ENCODE data around the gene RAB7B. TPM values are rescaled to one million over a fixed set of nuclear protein-coding genes. Genes with fewer than 3 reads are reported as not detected.

The RAB7B gene
- total RNA-seq, 1 donor from 2014 or later = 6.6 TPM

DNA sequence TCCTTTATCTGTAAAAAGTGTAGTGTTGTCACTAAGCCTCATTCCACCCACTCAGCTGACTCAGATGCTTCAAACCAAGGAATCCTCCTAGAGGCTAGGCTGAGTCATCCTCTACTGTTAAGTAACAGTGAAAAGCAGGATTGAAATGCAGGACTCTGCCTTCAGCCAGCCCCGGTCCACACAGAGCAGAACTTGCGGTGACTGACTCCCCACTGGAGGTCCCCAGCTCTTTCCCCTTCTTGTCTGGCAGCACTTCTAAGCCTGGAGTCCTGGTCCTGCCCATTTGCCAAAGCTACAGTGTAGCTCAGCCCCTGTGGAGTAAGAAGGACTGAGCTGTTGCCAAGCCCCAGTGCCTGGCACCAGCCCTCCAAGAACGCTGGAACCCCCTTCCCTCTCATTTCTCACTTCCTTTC is 1.7 kb downstream of the RAB7B start:
- Mint-ChIP-seq H3K4me1 (ENCODE audit: low read depth, unreplicated experiment) (peaks cover 60% of the 10 kb centered on the region), H3K27me3 (ENCODE audit: low read depth, unreplicated experiment) (peaks cover 4% of the 10 kb centered on the region), H3K36me3 (ENCODE audit: low read depth, unreplicated experiment) (peaks cover 6% of the 10 kb centered on the region), H3K9me3 (ENCODE audit: unreplicated experiment) (peaks cover 4% of the 10 kb centered on the region), H3K4me3 (ENCODE audit: unreplicated experiment) (peak overlapping the region; percentile 76), H3K27ac (ENCODE audit: unreplicated experiment) (peak overlapping the region; percentile 71)
- peaks cover 36% of the 10 kb centered on the region for H3K4me1 ChIP-seq (ENCODE audit: insufficient read depth, low read length)
- H2AFZ ChIP-seq (ENCODE audit: low read depth, low read length) = peak overlapping the region; percentile 22
- peaks cover 9% of the 10 kb centered on the region for H4K20me1 ChIP-seq (ENCODE audit: insufficient read depth, low read length)
- H3K9ac ChIP-seq (ENCODE audit: low read length) = peak overlapping the region; percentile 65
- peak overlapping the region; percentile 96 for H3K27ac ChIP-seq (ENCODE audit: low read depth, low read length)
- H3K4me3 ChIP-seq (ENCODE audit: insufficient read depth, low read depth, low read length) = peak overlapping the region; percentile 45
- H3K9me3 ChIP-seq (ENCODE audit: insufficient read depth, low read depth, low read length) = no peaks in the 10 kb centered on the region
- FAIRE-seq = no peak
- no peaks in the 10 kb centered on the region for H3K36me3 ChIP-seq (ENCODE audit: insufficient read depth, low read length)
- H3K4me2 ChIP-seq (ENCODE audit: low read length) = peak overlapping the region; percentile 85
- peak; percentile 98 for DNase-seq (ENCODE audit: low read depth)
- H3K79me2 ChIP-seq (ENCODE audit: insufficient read depth, low read length) = peaks cover 22% of the 10 kb centered on the region
- no peak for TF ChIP-seq EZH2 (IDR thresholded peaks at IDR 0.05; ENCODE audit: insufficient read depth, low read length)
- TF ChIP-seq, protein P1, sequence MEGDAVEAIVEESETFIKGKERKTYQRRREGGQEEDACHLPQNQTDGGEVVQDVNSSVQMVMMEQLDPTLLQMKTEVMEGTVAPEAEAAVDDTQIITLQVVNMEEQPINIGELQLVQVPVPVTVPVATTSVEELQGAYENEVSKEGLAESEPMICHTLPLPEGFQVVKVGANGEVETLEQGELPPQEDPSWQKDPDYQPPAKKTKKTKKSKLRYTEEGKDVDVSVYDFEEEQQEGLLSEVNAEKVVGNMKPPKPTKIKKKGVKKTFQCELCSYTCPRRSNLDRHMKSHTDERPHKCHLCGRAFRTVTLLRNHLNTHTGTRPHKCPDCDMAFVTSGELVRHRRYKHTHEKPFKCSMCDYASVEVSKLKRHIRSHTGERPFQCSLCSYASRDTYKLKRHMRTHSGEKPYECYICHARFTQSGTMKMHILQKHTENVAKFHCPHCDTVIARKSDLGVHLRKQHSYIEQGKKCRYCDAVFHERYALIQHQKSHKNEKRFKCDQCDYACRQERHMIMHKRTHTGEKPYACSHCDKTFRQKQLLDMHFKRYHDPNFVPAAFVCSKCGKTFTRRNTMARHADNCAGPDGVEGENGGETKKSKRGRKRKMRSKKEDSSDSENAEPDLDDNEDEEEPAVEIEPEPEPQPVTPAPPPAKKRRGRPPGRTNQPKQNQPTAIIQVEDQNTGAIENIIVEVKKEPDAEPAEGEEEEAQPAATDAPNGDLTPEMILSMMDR (IDR thresholded peaks at IDR 0.05; ENCODE audit: insufficient read depth, low read depth, low read length) = no peak
- no peaks in the 10 kb centered on the region for H3K27me3 ChIP-seq (ENCODE audit: insufficient read depth, low read length)

DNA sequence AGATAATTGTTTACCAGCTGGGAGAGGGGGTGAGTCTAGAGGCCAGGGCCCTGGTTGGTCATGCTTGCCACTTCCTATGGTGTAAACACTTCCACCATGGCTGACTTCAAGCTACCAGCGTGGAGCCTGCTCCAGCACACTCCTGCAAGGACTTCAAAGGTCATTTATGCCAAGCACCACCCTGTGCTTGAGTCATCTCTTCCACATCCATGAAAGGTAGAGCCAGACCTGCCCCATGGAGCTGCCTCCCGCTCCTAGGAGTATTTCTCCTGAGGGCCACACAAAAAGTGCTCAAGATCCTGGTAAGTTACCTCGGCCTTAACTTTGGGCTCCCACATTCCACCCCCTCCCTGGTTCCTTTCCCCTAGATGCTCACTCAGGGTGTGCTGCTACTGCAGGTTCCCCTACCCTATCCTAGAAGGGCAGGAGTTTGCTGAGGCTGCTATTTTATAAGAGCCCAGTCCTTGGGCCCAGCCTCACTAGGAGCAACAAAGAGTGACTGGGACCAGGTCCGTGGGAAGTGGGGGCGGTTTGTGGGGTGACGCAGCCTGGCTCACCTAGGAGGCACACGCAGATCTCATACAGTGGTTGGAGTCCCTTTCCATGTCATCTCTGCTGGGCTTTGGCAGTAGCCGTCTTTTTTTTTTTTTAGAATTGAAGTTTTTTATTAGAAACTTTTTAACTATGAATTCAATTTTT is 2.4 kb downstream of the RAB7B start:
- H3K9me3 Mint-ChIP-seq (ENCODE audit: unreplicated experiment) = peaks cover 4% of the 10 kb centered on the region
- Histone ChIP-seq H3K27me3 (ENCODE audit: insufficient read depth, low read length) (no peaks in the 10 kb centered on the region), H3K27ac (ENCODE audit: low read depth, low read length) (peak overlapping the region; percentile 96), H3K9ac (ENCODE audit: low read length) (peak overlapping the region; percentile 79), H3K4me3 (ENCODE audit: insufficient read depth, low read depth, low read length) (peak overlapping the region; percentile 46), H3K36me3 (ENCODE audit: insufficient read depth, low read length) (no peaks in the 10 kb centered on the region), H3K9me3 (ENCODE audit: insufficient read depth, low read depth, low read length) (no peaks in the 10 kb centered on the region), H4K20me1 (ENCODE audit: insufficient read depth, low read length) (peaks cover 9% of the 10 kb centered on the region), H3K4me1 (ENCODE audit: insufficient read depth, low read length) (peaks cover 36% of the 10 kb centered on the region), H3K4me2 (ENCODE audit: low read length) (peak overlapping the region; percentile 85), H3K79me2 (ENCODE audit: insufficient read depth, low read length) (peaks cover 22% of the 10 kb centered on the region), H2AFZ (ENCODE audit: low read depth, low read length) (peak overlapping the region; percentile 29)
- peaks cover 8% of the 10 kb centered on the region for H3K36me3 Mint-ChIP-seq (ENCODE audit: low read depth, unreplicated experiment)
- H3K4me1 Mint-ChIP-seq (ENCODE audit: low read depth, unreplicated experiment) = peaks cover 60% of the 10 kb centered on the region
- DNase-seq (ENCODE audit: low read depth) (peak; percentile 73), FAIRE-seq (no peak)
- no peak overlapping the region for H3K4me3 Mint-ChIP-seq (ENCODE audit: unreplicated experiment)
- peak overlapping the region; percentile 79 for H3K27ac Mint-ChIP-seq (ENCODE audit: unreplicated experiment)
- no peaks in the 10 kb centered on the region for H3K27me3 Mint-ChIP-seq (ENCODE audit: low read depth, unreplicated experiment)
- TF ChIP-seq, protein P1 (IDR thresholded peaks at IDR 0.05; ENCODE audit: insufficient read depth, low read depth, low read length) = no peak

All from astrocyte (in vitro differentiated cells and primary cell).